ENCODE results near the gene ZNF598. TPM values are rescaled to one million over a fixed set of nuclear protein-coding genes. Genes with fewer than 3 reads are reported as not detected.

ZNF598 gene
- polyA plus RNA-seq, 4 donors: 26.7 to 51.9 (median 29.7) TPM

DNA sequence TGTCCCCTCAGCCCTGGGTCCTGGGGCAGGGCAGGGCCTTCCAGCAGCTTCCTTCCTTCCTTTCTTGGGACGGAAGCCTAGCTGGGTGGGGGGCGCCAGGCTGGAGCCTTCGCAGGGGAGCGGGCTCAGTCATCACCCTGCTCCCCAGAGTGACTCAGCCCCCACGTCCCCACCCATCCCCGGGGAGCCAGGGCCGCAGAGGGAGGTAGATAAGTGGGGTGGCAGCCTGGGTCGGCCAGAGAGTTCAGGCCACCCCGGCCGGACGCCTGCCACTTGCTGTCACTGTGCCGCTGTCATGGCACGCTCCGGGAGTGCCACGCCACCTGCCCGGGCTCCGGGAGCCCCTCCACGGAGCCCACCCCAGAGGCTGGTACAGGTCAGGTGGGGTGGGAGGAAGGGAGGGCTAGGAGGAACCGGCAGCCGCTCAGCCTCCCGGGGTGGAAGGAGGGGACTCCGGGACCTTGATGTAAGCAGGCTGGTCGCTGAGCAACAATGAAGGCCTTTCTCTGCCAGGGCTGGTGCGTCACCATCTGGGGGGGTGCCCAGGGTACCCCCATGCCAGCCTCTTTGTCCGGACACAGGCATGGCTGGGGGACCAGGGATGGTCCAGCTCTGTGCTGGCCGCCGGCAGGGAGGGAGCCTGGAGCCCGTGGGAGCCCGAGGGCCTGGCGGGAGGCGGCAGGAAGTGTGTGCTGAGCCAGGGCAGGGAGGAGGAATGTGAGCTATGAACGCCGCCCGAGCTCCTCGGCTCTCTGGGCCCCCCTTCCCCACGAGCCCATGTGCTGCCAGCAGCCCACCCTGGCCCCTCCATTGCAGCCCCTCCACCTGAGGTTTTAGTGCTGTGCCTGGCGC lies 23.7 kb upstream of the ZNF598 start:
- Histone ChIP-seq H3K9me3 (ENCODE audit: control insufficient read depth in 2 of 2, insufficient read depth in 1 of 2, low read depth in 1 of 2, low read length in 1 of 2) (no peaks in the 10 kb centered on the region), H3K4me1 (ENCODE audit: control insufficient read depth in 3 of 3, insufficient read depth in 2 of 3, low read depth in 1 of 3, low read length in 2 of 3) (peaks cover 0 to 43% (median 0%) of the 10 kb centered on the region in 3 donors), H3K27ac (ENCODE audit: low read depth in 1 of 3, low read length in 2 of 3) (peak overlapping the region; percentile 59 to 88 (median 72)), H3K27me3 (ENCODE audit: control insufficient read depth in 3 of 3, insufficient read depth in 3 of 3, low read length in 3 of 3) (peaks cover 0 to 2% (median 0%) of the 10 kb centered on the region in 3 donors), H3K4me3 (ENCODE audit: low read depth in 1 of 3, low read length in 3 of 3) (peak overlapping the region in 1 of 3 donors; percentile 13), H3K36me3 (ENCODE audit: control insufficient read depth in 3 of 3, insufficient read depth in 2 of 3, low read depth in 1 of 3, low read length in 3 of 3) (peaks cover 0 to 72% (median 0%) of the 10 kb centered on the region in 3 donors)
- FAIRE-seq (no peak), DNase-seq (peak in 1 of 2 donors; percentile 27)
- 33 to 63% (median 52%) methylated on average over 27 to 37 of the region's 37 CpGs for WGBS, 3 donors

DNA sequence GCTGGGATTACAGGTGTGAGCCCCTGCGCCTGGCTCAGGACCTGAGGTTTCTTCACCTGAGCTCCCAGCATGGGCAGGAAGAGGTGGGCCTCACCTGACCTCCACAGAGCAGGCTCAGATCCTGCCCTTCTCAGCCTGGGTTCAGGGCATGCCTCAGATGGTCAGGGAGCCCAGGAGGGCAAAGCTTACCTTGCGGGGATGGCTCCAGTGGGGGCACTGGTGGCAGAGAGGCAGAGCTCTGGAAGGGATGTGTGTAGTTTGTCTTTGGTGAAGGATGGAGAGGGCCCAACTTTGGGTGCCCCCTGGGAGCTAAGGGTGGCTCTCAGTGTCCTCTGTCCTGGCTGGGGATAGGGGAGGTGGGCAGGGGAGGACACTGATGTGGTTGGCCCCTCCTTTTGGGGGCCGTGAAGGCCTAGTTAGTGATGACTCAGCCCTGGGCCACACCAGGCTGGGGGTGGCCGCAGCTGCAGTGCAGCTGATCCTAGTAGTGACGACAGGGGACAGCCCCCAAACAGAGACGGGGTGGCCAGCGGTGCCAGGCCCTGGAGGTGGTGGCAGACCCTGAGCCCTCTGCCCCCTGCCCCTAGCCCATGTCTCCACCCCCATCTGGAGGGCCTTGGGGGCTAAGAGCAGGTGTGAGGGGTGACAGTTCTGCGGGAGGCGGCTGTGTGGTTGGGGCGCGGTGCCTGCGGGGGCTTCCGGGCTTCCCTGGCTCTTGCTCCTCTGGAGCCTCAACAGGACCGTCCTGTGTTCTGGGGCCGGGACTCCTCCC lies 22.9 kb upstream of the ZNF598 start:
- FAIRE-seq (no peak), DNase-seq (no peak)
- H3K27me3 ChIP-seq (ENCODE audit: control insufficient read depth in 3 of 3, insufficient read depth in 3 of 3, low read length in 3 of 3): peaks cover 0 to 10% (median 0%) of the 10 kb centered on the region in 3 donors
- peaks cover 0 to 68% (median 0%) of the 10 kb centered on the region in 3 donors for H3K36me3 ChIP-seq (ENCODE audit: control insufficient read depth in 3 of 3, insufficient read depth in 2 of 3, low read depth in 1 of 3, low read length in 3 of 3)
- H3K4me3 ChIP-seq (ENCODE audit: low read depth in 1 of 3, low read length in 3 of 3): no peak overlapping the region
- peaks cover 0 to 41% (median 0%) of the 10 kb centered on the region in 3 donors for H3K4me1 ChIP-seq (ENCODE audit: control insufficient read depth in 3 of 3, insufficient read depth in 2 of 3, low read depth in 1 of 3, low read length in 2 of 3)
- H3K27ac ChIP-seq (ENCODE audit: low read depth in 1 of 3, low read length in 2 of 3): peak overlapping the region; percentile 59 to 88 (median 72)
- 64 to 88% (median 68%) methylated on average over 13 to 15 of the region's 15 CpGs for WGBS, 3 donors
- H3K9me3 ChIP-seq (ENCODE audit: control insufficient read depth in 2 of 2, insufficient read depth in 1 of 2, low read depth in 1 of 2, low read length in 1 of 2): no peaks in the 10 kb centered on the region

DNA sequence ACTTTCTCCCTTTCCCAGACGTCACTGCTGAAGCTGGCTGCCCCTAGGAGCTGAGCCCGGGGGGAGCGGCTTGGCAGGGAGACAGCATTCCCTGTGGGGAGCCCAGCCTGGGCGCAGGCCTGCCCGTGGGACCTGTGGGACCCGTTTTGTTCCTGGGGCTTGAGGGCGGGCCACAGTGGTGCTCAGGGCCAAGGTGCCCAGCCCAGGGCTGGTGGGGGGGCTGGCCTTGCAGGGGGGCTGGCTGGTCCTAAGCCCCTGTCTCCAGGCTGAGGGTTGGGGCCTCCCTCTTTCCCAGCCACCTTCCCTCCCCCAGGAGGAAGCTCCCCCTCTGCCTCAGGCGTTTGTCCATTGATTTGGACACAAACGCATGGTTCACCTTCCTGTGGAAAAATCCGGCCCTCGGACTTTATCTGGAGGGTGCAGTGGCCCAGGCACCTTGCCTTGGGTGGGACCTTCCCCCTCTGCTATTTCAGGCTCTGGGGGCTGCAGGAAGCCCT lies 21.5 kb upstream of the ZNF598 start:
- H3K9me3 ChIP-seq (ENCODE audit: control insufficient read depth in 2 of 2, insufficient read depth in 1 of 2, low read depth in 1 of 2, low read length in 1 of 2): no peaks in the 10 kb centered on the region
- peaks cover 0 to 16% (median 0%) of the 10 kb centered on the region in 3 donors for H3K27me3 ChIP-seq (ENCODE audit: control insufficient read depth in 3 of 3, insufficient read depth in 3 of 3, low read length in 3 of 3)
- DNase-seq (no peak), FAIRE-seq (no peak)
- H3K4me1 ChIP-seq (ENCODE audit: control insufficient read depth in 3 of 3, insufficient read depth in 2 of 3, low read depth in 1 of 3, low read length in 2 of 3): peaks cover 0 to 34% (median 2%) of the 10 kb centered on the region in 3 donors
- H3K4me3 ChIP-seq (ENCODE audit: low read depth in 1 of 3, low read length in 3 of 3): no peak overlapping the region
- 68 to 80% (median 79%) methylated on average over 7 to 11 of the region's 11 CpGs for WGBS, 3 donors
- H3K36me3 ChIP-seq (ENCODE audit: control insufficient read depth in 3 of 3, insufficient read depth in 2 of 3, low read depth in 1 of 3, low read length in 3 of 3): peaks cover 0 to 55% (median 0%) of the 10 kb centered on the region in 3 donors
- H3K27ac ChIP-seq (ENCODE audit: low read depth in 1 of 3, low read length in 2 of 3): peak overlapping the region in 1 of 3 donors; percentile 49

DNA sequence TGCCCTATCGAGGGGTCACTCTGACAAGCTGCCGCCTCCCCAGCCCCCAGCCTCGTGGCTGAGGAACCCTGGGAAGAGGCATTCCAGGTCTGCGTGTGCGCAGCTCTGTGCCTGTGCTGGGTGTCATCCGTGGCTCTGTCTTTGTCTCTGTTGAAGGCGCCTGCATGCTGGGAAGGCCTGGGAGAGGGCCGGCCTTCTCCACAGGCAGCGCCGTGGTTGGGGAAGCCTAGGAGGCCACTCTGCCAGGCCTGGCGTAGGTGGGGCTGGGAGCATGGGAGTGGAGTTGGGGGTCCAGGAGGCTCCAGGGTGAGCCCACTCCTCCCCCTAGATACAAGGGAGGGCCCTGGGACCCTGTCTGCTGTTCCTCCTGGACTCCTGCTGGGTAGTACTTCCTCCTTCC lies 20.4 kb upstream of the ZNF598 start:
- FAIRE-seq: no peak

DNA sequence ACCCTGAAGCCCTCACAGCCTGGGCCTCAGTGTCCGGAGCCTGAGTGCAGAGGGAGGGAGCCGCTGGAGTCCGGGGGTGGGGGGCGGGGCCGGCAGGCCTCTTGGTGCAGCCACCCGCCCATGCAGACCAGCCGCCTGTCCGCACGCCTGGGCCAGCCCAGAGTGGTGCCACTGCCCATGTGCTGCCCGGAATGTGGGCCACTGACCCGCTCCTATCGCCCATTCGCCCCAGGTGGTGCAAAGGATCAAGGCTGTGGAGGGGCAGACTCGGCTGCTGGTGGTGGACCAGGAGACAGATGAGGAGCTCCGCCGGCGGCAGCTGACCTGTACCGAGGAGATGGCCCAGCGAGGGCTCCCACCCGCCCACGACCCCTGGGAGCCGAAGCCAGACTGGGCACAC lies 19.7 kb upstream of the ZNF598 start:
- Histone ChIP-seq H3K27me3 (ENCODE audit: control insufficient read depth in 3 of 3, insufficient read depth in 3 of 3, low read length in 3 of 3) (peaks cover 0 to 25% (median 0%) of the 10 kb centered on the region in 3 donors), H3K27ac (ENCODE audit: low read depth in 1 of 3, low read length in 2 of 3) (no peak overlapping the region), H3K4me1 (ENCODE audit: control insufficient read depth in 3 of 3, insufficient read depth in 2 of 3, low read depth in 1 of 3, low read length in 2 of 3) (peaks cover 0 to 20% (median 2%) of the 10 kb centered on the region in 3 donors), H3K4me3 (ENCODE audit: low read depth in 1 of 3, low read length in 3 of 3) (no peak overlapping the region), H3K36me3 (ENCODE audit: control insufficient read depth in 3 of 3, insufficient read depth in 2 of 3, low read depth in 1 of 3, low read length in 3 of 3) (peaks cover 0 to 42% (median 0%) of the 10 kb centered on the region in 3 donors), H3K9me3 (ENCODE audit: control insufficient read depth in 2 of 2, insufficient read depth in 1 of 2, low read depth in 1 of 2, low read length in 1 of 2) (no peaks in the 10 kb centered on the region)
- WGBS, 3 donors: 79 to 88% (median 88%) methylated on average over 18 to 22 of the region's 22 CpGs
- DNase-seq (no peak), FAIRE-seq (no peak)

More for the DNA sequence above, 20.4 kb upstream of the ZNF598 start:
- peaks cover 0 to 23% (median 0%) of the 10 kb centered on the region in 3 donors for H3K27me3 ChIP-seq (ENCODE audit: control insufficient read depth in 3 of 3, insufficient read depth in 3 of 3, low read length in 3 of 3)
- H3K36me3 ChIP-seq (ENCODE audit: control insufficient read depth in 3 of 3, insufficient read depth in 2 of 3, low read depth in 1 of 3, low read length in 3 of 3): peaks cover 0 to 44% (median 0%) of the 10 kb centered on the region in 3 donors
- peaks cover 0 to 24% (median 2%) of the 10 kb centered on the region in 3 donors for H3K4me1 ChIP-seq (ENCODE audit: control insufficient read depth in 3 of 3, insufficient read depth in 2 of 3, low read depth in 1 of 3, low read length in 2 of 3)
- no peaks in the 10 kb centered on the region for H3K9me3 ChIP-seq (ENCODE audit: control insufficient read depth in 2 of 2, insufficient read depth in 1 of 2, low read depth in 1 of 2, low read length in 1 of 2)
- DNase-seq: no peak
- 81 to 90% (median 88%) methylated on average over 11 of the region's 11 CpGs for WGBS, 3 donors
- H3K4me3 ChIP-seq (ENCODE audit: low read depth in 1 of 3, low read length in 3 of 3): no peak overlapping the region
- peak overlapping the region in 1 of 3 donors; percentile 8 for H3K27ac ChIP-seq (ENCODE audit: low read depth in 1 of 3, low read length in 2 of 3)

DNA sequence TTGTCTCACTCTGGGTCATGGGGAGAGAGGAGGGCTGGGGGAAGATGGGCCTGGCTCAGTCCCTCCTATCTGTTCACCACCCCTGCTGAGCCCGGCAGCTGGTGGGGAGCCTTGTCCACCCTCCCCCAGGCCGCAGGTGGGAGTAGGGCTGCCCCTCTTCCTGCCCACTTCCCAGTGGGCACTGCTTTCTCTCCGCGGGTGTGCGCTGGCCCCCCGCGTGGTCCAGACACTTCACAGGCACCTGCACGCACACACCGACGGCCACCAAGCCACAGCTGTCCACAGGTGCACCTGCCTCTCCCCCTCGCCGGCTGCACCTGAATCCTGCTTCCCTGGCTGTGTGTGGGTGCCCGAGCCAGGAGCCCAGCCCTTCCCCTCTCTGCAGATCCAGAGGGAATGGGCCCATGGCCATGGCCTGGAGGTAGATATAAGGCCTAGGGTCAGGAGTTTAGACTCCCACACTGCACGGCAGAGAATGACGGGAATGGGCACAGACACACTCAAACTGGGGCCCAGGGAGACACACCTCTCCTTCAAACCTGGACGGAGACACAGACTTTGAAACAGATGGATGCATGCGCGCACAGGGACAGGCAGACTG lies 19.1 kb upstream of the ZNF598 start:
- Histone ChIP-seq H3K9me3 (ENCODE audit: control insufficient read depth in 2 of 2, insufficient read depth in 1 of 2, low read depth in 1 of 2, low read length in 1 of 2) (no peaks in the 10 kb centered on the region), H3K4me1 (ENCODE audit: control insufficient read depth in 3 of 3, insufficient read depth in 2 of 3, low read depth in 1 of 3, low read length in 2 of 3) (peaks cover 0 to 22% (median 2%) of the 10 kb centered on the region in 3 donors), H3K27me3 (ENCODE audit: control insufficient read depth in 3 of 3, insufficient read depth in 3 of 3, low read length in 3 of 3) (peaks cover 0 to 25% (median 0%) of the 10 kb centered on the region in 3 donors), H3K27ac (ENCODE audit: low read depth in 1 of 3, low read length in 2 of 3) (no peak overlapping the region), H3K36me3 (ENCODE audit: control insufficient read depth in 3 of 3, insufficient read depth in 2 of 3, low read depth in 1 of 3, low read length in 3 of 3) (peaks cover 0 to 39% (median 0%) of the 10 kb centered on the region in 3 donors), H3K4me3 (ENCODE audit: low read depth in 1 of 3, low read length in 3 of 3) (peak overlapping the region in 1 of 3 donors; percentile 53)
- no peak for FAIRE-seq
- DNase-seq: no peak
- 74 to 84% (median 76%) methylated on average over 11 to 18 of the region's 18 CpGs for WGBS, 3 donors

DNA sequence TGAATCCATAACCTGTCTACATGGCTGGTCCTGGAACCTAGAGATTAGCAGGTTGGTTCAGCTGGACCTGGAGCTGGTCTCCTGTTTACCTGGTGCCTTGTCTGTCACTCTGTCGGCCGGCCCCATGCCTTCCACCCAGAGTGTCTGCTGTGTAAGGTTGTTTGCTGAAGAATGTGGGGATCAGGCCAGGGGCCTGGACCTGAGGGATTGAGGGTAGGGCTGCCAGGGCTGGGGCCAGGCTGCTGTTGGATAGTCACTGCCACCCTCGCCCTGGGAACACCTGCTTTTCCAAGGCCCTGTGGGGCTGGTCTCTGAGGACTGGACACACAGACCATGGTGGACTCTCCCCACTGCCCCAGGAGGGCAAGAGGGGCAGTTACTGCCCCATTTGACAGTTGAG lies 18.5 kb upstream of the ZNF598 start:
- WGBS, 3 donors: 73 to 86% (median 80%) methylated on average over 3 of the region's 3 CpGs
- Histone ChIP-seq H3K27ac (ENCODE audit: low read depth in 1 of 3, low read length in 2 of 3) (peak overlapping the region in 1 of 3 donors; percentile 18), H3K36me3 (ENCODE audit: control insufficient read depth in 3 of 3, insufficient read depth in 2 of 3, low read depth in 1 of 3, low read length in 3 of 3) (peaks cover 0 to 35% (median 0%) of the 10 kb centered on the region in 3 donors), H3K27me3 (ENCODE audit: control insufficient read depth in 3 of 3, insufficient read depth in 3 of 3, low read length in 3 of 3) (peaks cover 0 to 25% (median 0%) of the 10 kb centered on the region in 3 donors), H3K4me3 (ENCODE audit: low read depth in 1 of 3, low read length in 3 of 3) (peak overlapping the region in 1 of 3 donors; percentile 53), H3K4me1 (ENCODE audit: control insufficient read depth in 3 of 3, insufficient read depth in 2 of 3, low read depth in 1 of 3, low read length in 2 of 3) (peaks cover 0 to 21% (median 2%) of the 10 kb centered on the region in 3 donors), H3K9me3 (ENCODE audit: control insufficient read depth in 2 of 2, insufficient read depth in 1 of 2, low read depth in 1 of 2, low read length in 1 of 2) (no peaks in the 10 kb centered on the region)
- no peak for FAIRE-seq
- no peak for DNase-seq

Data from small intestine (tissue), 7 donors.